ENCODE results near the gene URI1.
A peak's percentile ranks its signal among the peaks of the same experiment; 100 is the strongest.
"Not testable (repeated sequence)": the region's sequence is repeated elsewhere in the genome, so short reads cannot be mapped to it uniquely, and the experiment has no call there.

The URI1 gene

DNA sequence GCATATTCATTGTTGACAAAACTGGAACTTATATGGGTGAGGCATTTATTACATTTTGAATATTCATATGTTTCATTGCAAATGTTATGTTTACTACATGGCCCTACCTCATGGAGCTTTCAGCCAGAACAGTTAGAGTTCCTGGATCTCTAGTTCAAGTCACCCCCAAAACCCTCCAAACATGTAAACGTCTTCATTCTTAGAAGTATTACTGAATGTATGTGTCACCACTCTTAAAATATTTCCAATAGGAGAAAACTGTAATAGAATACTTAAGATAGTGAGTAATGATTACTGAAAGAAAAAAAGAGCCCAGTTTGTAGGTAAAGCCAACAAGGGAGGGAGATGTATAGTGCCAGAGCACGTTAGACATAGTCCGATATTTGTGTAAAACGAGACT, 23.5 kb downstream of the URI1 start:
- Histone ChIP-seq H2AFZ (ENCODE audit: low read length) (no peak overlapping the region), H3K4me3 (ENCODE audit: low read depth, low read length, poor library complexity, severe bottlenecking) (no peak overlapping the region), H3K4me2 (ENCODE audit: low read length) (no peak overlapping the region), H3K36me3 (ENCODE audit: insufficient read depth, low read length) (no peaks in the 10 kb centered on the region), H3K9ac (ENCODE audit: low read length) (no peak overlapping the region), H3K27ac (ENCODE audit: low read depth, low read length, poor library complexity, severe bottlenecking) (no peak overlapping the region), H3K9me3 (ENCODE audit: low read length) (no peaks in the 10 kb centered on the region), H3K9me2 (ENCODE audit: low read depth, low read length) (no peaks in the 10 kb centered on the region), H3F3A (ENCODE audit: insufficient read depth, low read length) (no peaks in the 10 kb centered on the region), H3K79me2 (ENCODE audit: insufficient read depth, low read length) (peaks cover 97% of the 10 kb centered on the region), H4K20me1 (ENCODE audit: insufficient read depth, low read length) (no peaks in the 10 kb centered on the region), H3K4me1 (ENCODE audit: insufficient read depth, low read length, severe bottlenecking) (peaks cover 28% of the 10 kb centered on the region), H3K27me3 (ENCODE audit: insufficient read depth, low read length) (no peaks in the 10 kb centered on the region)
- TF ChIP-seq, protein P1, sequence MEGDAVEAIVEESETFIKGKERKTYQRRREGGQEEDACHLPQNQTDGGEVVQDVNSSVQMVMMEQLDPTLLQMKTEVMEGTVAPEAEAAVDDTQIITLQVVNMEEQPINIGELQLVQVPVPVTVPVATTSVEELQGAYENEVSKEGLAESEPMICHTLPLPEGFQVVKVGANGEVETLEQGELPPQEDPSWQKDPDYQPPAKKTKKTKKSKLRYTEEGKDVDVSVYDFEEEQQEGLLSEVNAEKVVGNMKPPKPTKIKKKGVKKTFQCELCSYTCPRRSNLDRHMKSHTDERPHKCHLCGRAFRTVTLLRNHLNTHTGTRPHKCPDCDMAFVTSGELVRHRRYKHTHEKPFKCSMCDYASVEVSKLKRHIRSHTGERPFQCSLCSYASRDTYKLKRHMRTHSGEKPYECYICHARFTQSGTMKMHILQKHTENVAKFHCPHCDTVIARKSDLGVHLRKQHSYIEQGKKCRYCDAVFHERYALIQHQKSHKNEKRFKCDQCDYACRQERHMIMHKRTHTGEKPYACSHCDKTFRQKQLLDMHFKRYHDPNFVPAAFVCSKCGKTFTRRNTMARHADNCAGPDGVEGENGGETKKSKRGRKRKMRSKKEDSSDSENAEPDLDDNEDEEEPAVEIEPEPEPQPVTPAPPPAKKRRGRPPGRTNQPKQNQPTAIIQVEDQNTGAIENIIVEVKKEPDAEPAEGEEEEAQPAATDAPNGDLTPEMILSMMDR (IDR thresholded peaks at IDR 0.05; ENCODE audit: low read length): no peak
- no peak for TF ChIP-seq EZH2 (IDR thresholded peaks at IDR 0.05; ENCODE audit: borderline replicate concordance, low read length)

DNA sequence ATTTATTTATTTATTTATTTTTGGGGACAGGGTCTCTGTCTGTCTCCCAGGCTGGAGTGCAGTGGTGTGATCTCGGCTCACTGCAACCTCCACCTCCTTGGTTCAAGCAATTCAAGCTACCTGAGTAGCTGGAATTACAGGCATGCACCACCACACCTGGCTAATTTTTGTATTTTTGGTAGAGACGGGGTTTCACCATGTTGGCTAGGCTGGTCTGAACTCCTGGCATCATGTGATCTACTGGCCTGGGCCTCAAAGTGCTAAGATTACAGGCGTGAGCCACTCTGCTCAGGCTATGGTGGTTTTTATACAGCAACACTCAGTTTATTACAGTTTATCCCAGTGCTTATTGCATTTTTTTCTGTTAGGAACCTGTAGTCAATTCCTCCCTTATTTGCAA, 24.1 kb downstream of the URI1 start:
- not testable (repeated sequence) for H3K9ac ChIP-seq (ENCODE audit: low read length); H2AFZ ChIP-seq (ENCODE audit: low read length); H3K27ac ChIP-seq (ENCODE audit: low read depth, low read length, poor library complexity, severe bottlenecking); H3K9me2 ChIP-seq (ENCODE audit: low read depth, low read length); H3K4me3 ChIP-seq (ENCODE audit: low read depth, low read length, poor library complexity, severe bottlenecking); H3K27me3 ChIP-seq (ENCODE audit: insufficient read depth, low read length); H3F3A ChIP-seq (ENCODE audit: insufficient read depth, low read length); H3K9me3 ChIP-seq (ENCODE audit: low read length); H3K4me2 ChIP-seq (ENCODE audit: low read length); H4K20me1 ChIP-seq (ENCODE audit: insufficient read depth, low read length); H3K36me3 ChIP-seq (ENCODE audit: insufficient read depth, low read length)
- Histone ChIP-seq H3K4me1 (ENCODE audit: insufficient read depth, low read length, severe bottlenecking) (peaks cover 28% of the 10 kb centered on the region), H3K79me2 (ENCODE audit: insufficient read depth, low read length) (peaks cover 97% of the 10 kb centered on the region)

- H3K4me1 ChIP-seq (ENCODE audit: insufficient read depth, low read length, severe bottlenecking): peaks cover 28% of the 10 kb centered on the region
- H3F3A ChIP-seq (ENCODE audit: insufficient read depth, low read length): no peaks in the 10 kb centered on the region
- H3K9me3 ChIP-seq (ENCODE audit: low read length): no peaks in the 10 kb centered on the region
- H3K4me2 ChIP-seq (ENCODE audit: low read length): no peak overlapping the region
- no peaks in the 10 kb centered on the region for H3K27me3 ChIP-seq (ENCODE audit: insufficient read depth, low read length)
- TF ChIP-seq, protein P1 (IDR thresholded peaks at IDR 0.05; ENCODE audit: low read length): peak; percentile 47; the same call in 1 of the 2 replicates
- no peak for TF ChIP-seq EZH2 (IDR thresholded peaks at IDR 0.05; ENCODE audit: borderline replicate concordance, low read length)
- no peak overlapping the region for H3K27ac ChIP-seq (ENCODE audit: low read depth, low read length, poor library complexity, severe bottlenecking)
- H3K9me2 ChIP-seq (ENCODE audit: low read depth, low read length): no peaks in the 10 kb centered on the region
- no peaks in the 10 kb centered on the region for H3K36me3 ChIP-seq (ENCODE audit: insufficient read depth, low read length)
- H3K9ac ChIP-seq (ENCODE audit: low read length): no peak overlapping the region
- no peak overlapping the region for H2AFZ ChIP-seq (ENCODE audit: low read length)
- peaks cover 98% of the 10 kb centered on the region for H3K79me2 ChIP-seq (ENCODE audit: insufficient read depth, low read length)
- H4K20me1 ChIP-seq (ENCODE audit: insufficient read depth, low read length): no peaks in the 10 kb centered on the region
- no peak overlapping the region for H3K4me3 ChIP-seq (ENCODE audit: low read depth, low read length, poor library complexity, severe bottlenecking)
Measured at GRCh38 chr19:29966588-29967249, 24.7 kb downstream of the URI1 start.

DNA sequence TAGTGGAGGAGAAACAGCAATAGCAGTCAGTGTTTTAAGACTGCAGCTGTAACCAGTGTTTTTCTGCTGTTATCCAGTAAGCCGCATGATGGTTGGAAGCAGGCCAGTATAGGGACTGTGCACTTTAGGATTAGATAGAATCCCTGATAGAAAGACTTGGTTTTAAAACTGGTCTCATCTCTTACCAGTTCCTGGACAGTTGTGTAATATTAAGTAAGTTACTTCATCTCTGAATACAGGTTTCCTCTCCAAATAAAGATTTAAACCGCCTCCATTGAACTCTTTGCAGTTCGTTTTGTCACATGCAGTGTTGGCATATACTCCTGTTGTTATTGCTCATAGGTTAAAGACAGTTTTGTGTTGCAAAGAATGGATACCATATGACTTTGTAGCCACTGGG, 25.6 kb downstream of the URI1 start:
- no peak overlapping the region for H3K9ac ChIP-seq (ENCODE audit: low read length)
- H3K4me2 ChIP-seq (ENCODE audit: low read length): no peak overlapping the region
- TF ChIP-seq, protein P1 (IDR thresholded peaks at IDR 0.05; ENCODE audit: low read length): no peak
- no peak for TF ChIP-seq EZH2 (IDR thresholded peaks at IDR 0.05; ENCODE audit: borderline replicate concordance, low read length)
- peaks cover 98% of the 10 kb centered on the region for H3K79me2 ChIP-seq (ENCODE audit: insufficient read depth, low read length)
- no peaks in the 10 kb centered on the region for H3K9me3 ChIP-seq (ENCODE audit: low read length)
- no peaks in the 10 kb centered on the region for H3K36me3 ChIP-seq (ENCODE audit: insufficient read depth, low read length)
- H3K27me3 ChIP-seq (ENCODE audit: insufficient read depth, low read length): no peaks in the 10 kb centered on the region
- peaks cover 28% of the 10 kb centered on the region for H3K4me1 ChIP-seq (ENCODE audit: insufficient read depth, low read length, severe bottlenecking)
- H2AFZ ChIP-seq (ENCODE audit: low read length): no peak overlapping the region
- H3K27ac ChIP-seq (ENCODE audit: low read depth, low read length, poor library complexity, severe bottlenecking): no peak overlapping the region
- H3K9me2 ChIP-seq (ENCODE audit: low read depth, low read length): no peaks in the 10 kb centered on the region
- no peaks in the 10 kb centered on the region for H3F3A ChIP-seq (ENCODE audit: insufficient read depth, low read length)
- no peaks in the 10 kb centered on the region for H4K20me1 ChIP-seq (ENCODE audit: insufficient read depth, low read length)
- H3K4me3 ChIP-seq (ENCODE audit: low read depth, low read length, poor library complexity, severe bottlenecking): no peak overlapping the region
